Lung (tissue), 12 donors: ENCODE results near the gene ACTR5. TPM values are rescaled to one million over a fixed set of nuclear protein-coding genes. Genes with fewer than 3 reads are reported as not detected.

Experiments
- ATAC-seq: fragments of 200-7000 bp; cut with Tn5 transposase; one replicate; pipeline ENCODE4 v1.9.1; 2020; ENCODE audit warnings: moderate number of reproducible peaks; ENCODE audit not compliant: insufficient read depth, low FRiP score
- DNase-seq, 3 donors: peaks; one replicate each; pipeline ENCODE4 v3.0.0-alpha.2; 2013 to 2017
- H3K27ac ChIP-seq, 2 donors: one replicate each; pipeline ENCODE4 v1.5.1; 2013; ENCODE audit warnings: mild to moderate bottlenecking in 2 of 2, moderate library complexity in 2 of 2, control low read depth in 1 of 2, inconsistent platforms in 1 of 2, low read depth in 1 of 2, low read length in 1 of 2
- H3K27me3 ChIP-seq, 3 donors: one replicate each; pipeline ENCODE4 v1.5.1; 2013; ENCODE audit warnings: low read length in 2 of 3; ENCODE audit not compliant: control insufficient read depth in 3 of 3, insufficient read depth in 3 of 3
- H3K36me3 ChIP-seq, 4 donors: one replicate each; pipeline ENCODE4 v1.5.1; 2013; ENCODE audit warnings: low read length in 4 of 4, mild to moderate bottlenecking in 1 of 4, moderate library complexity in 1 of 4; ENCODE audit not compliant: control insufficient read depth in 4 of 4, insufficient read depth in 4 of 4
- H3K4me1 ChIP-seq, 5 donors: one replicate each; pipeline ENCODE4 v1.5.1; 2013; ENCODE audit warnings: low read length in 5 of 5, mild to moderate bottlenecking in 2 of 5, moderate library complexity in 1 of 5; ENCODE audit not compliant: control insufficient read depth in 5 of 5, insufficient read depth in 5 of 5
- H3K4me3 ChIP-seq: one replicate; pipeline ENCODE4 v1.5.1; 2013; ENCODE audit warnings: mild to moderate bottlenecking, control low read depth, moderate library complexity
- H3K9ac ChIP-seq, 2 donors: one replicate each; pipeline ENCODE4 v1.5.1; 2013; ENCODE audit warnings: low read length in 2 of 2, control low read depth in 1 of 2; ENCODE audit not compliant: insufficient read depth in 1 of 2
- H3K9me3 ChIP-seq, 4 donors: one replicate each; pipeline ENCODE4 v1.5.1; 2013; ENCODE audit warnings: low read length in 3 of 4, mild to moderate bottlenecking in 1 of 4, moderate library complexity in 1 of 4; ENCODE audit not compliant: control insufficient read depth in 4 of 4, insufficient read depth in 3 of 4
- WGBS, 2 donors: extraction: QIAGEN DNeasy Blood & Tissue Kit; methylation state at CpG; one replicate each; pipeline ENCODE4 v1.1.7; 2013; 5-methylcytosine and 5-hydroxymethylcytosine counted together
- polyA plus RNA-seq, 2 donors: library from polyadenylated mRNA; stranded (reverse); fragments of 200-250 nt; gene quantifications; one replicate each; pipeline ENCODE4 v1.2.1, GENCODE V29; 2013
- total RNA-seq, 2 donors: library from RNA; depleted of rRNA in 1 of 2; stranded (reverse); fragments of >200 nt in 1 of 2; gene quantifications; one replicate each; pipeline ENCODE4 v1.2.1, GENCODE V29; 2014 to 2021
- TF ChIP-seq, protein P1 (sequence below): IDR thresholded peaks from 2 replicates; pipeline ENCODE4 v1.5.1; 2012; ENCODE audit warnings: mild to moderate bottlenecking; ENCODE audit errors: control extremely low read depth, extremely low read depth
- donor health status: control.
- donor health status: control.
- donor health status: Bipolar disorder and iron deficiency.
- donor health status: healthy.
- donor health status: DM: yes; HTN: yes; CAD: no.

Gene ACTR5
- total and polyA plus RNA-seq, 4 donors: 5.3 to 9.5 (median 6.4) TPM

DNA sequence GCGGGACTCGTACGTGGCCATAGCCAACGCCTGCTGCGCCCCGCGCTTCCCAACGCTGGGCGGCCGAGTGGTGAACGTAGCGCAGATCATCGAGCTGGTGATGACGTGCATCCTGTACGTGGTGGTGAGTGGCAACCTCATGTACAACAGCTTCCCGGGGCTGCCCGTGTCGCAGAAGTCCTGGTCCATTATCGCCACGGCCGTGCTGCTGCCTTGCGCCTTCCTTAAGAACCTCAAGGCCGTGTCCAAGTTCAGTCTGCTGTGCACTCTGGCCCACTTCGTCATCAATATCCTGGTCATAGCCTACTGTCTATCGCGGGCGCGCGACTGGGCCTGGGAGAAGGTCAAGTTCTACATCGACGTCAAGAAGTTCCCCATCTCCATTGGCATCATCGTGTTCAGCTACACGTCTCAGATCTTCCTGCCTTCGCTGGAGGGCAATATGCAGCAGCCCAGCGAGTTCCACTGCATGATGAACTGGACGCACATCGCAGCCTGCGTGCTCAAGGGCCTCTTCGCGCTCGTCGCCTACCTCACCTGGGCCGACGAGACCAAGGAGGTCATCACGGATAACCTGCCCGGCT, 20.6 kb upstream of the ACTR5 start:
- Histone ChIP-seq H3K4me3 (no peak overlapping the region), H3K27ac (no peak overlapping the region), H3K9me3 (peaks cover 0 to 13% (median 0%) of the 10 kb centered on the region in 4 donors), H3K27me3 (peaks cover 28 to 96% (median 88%) of the 10 kb centered on the region in 3 donors), H3K4me1 (peaks cover 0 to 25% (median 3%) of the 10 kb centered on the region in 5 donors), H3K9ac (no peak overlapping the region), H3K36me3 (no peaks in the 10 kb centered on the region)
- ATAC-seq: no peak
- 5 to 6% methylated on average over 46 of the region's 46 CpGs for WGBS, 2 donors
- TF ChIP-seq, protein P1, sequence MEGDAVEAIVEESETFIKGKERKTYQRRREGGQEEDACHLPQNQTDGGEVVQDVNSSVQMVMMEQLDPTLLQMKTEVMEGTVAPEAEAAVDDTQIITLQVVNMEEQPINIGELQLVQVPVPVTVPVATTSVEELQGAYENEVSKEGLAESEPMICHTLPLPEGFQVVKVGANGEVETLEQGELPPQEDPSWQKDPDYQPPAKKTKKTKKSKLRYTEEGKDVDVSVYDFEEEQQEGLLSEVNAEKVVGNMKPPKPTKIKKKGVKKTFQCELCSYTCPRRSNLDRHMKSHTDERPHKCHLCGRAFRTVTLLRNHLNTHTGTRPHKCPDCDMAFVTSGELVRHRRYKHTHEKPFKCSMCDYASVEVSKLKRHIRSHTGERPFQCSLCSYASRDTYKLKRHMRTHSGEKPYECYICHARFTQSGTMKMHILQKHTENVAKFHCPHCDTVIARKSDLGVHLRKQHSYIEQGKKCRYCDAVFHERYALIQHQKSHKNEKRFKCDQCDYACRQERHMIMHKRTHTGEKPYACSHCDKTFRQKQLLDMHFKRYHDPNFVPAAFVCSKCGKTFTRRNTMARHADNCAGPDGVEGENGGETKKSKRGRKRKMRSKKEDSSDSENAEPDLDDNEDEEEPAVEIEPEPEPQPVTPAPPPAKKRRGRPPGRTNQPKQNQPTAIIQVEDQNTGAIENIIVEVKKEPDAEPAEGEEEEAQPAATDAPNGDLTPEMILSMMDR: no peak
- DNase-seq: no peak

DNA sequence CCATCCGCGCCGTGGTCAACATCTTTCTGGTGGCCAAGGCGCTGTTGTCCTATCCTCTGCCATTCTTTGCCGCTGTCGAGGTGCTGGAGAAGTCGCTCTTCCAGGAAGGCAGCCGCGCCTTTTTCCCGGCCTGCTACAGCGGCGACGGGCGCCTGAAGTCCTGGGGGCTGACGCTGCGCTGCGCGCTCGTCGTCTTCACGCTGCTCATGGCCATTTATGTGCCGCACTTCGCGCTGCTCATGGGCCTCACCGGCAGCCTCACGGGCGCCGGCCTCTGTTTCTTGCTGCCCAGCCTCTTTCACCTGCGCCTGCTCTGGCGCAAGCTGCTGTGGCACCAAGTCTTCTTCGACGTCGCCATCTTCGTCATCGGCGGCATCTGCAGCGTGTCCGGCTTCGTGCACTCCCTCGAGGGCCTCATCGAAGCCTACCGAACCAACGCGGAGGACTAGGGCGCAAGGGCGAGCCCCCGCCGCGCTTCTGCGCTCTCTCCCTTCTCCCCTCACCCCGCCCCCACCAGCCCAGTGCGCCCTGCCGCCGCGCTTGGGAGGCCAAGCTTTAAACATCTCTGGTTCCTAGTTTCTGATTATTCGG, 20.0 kb upstream of the ACTR5 start:
- DNase-seq (no peak), ATAC-seq (no peak)
- 4 to 5% methylated on average over 56 of the region's 56 CpGs for WGBS, 2 donors
- no peak overlapping the region for H3K27ac ChIP-seq
- peaks cover 0 to 13% (median 0%) of the 10 kb centered on the region in 4 donors for H3K9me3 ChIP-seq
- H3K4me3 ChIP-seq: no peak overlapping the region
- H3K9ac ChIP-seq: no peak overlapping the region
- H3K4me1 ChIP-seq: peaks cover 0 to 25% (median 3%) of the 10 kb centered on the region in 5 donors
- H3K36me3 ChIP-seq: no peaks in the 10 kb centered on the region
- H3K27me3 ChIP-seq: peaks cover 28 to 96% (median 83%) of the 10 kb centered on the region in 3 donors
- TF ChIP-seq, protein P1: no peak

DNA sequence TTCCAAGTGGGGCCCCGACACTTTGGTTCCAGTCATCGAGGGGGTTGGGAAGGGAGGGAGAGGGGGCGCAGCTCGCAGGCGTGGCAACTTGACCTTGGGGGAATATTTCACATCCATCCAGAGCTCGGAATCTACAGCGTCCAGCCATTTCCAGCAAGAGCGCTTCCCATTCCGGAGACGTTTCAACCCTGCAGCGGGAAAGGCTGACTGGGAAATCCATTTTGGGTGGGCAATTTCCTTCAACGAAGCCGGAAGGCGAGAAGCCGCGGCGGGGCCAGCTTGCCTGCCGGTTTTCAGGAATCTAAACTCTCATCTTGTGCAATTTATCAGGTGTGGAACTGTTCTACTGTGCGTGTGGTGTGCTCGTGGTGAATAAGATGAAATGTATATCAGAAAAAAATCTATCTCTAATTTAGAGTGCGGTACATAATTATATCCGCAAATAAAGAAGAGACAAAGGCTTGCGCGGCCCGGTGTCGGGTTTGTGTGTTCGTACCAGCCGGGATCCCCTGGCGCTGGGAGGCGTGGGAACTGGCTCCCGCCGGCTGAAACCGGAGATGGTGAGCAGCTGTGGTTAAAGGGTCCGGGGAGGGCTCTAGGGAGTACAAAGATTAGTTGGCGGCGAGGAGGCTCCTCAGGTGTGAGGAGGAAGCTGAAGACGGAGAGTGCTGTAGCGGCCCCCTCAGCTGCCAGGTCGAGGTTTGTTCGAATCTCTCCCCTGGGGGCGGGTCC, 19.2 kb upstream of the ACTR5 start:
- H3K9ac ChIP-seq: no peak overlapping the region
- peak in 2 of 3 donors; percentile 18 to 39 for DNase-seq
- peaks cover 0 to 13% (median 0%) of the 10 kb centered on the region in 4 donors for H3K9me3 ChIP-seq
- 4% methylated on average over 41 of the region's 41 CpGs for WGBS, 2 donors
- H3K36me3 ChIP-seq: no peaks in the 10 kb centered on the region
- H3K4me3 ChIP-seq: no peak overlapping the region
- H3K4me1 ChIP-seq: peaks cover 0 to 22% (median 3%) of the 10 kb centered on the region in 5 donors
- TF ChIP-seq, protein P1: no peak
- no peak for ATAC-seq
- no peak overlapping the region for H3K27ac ChIP-seq
- H3K27me3 ChIP-seq: peaks cover 25 to 96% (median 81%) of the 10 kb centered on the region in 3 donors
